GM13976 (cell line): ENCODE results near the gene CRTAC1.

Experiments
- DNase-seq: peaks from one replicate; pipeline ENCODE4 v3.0.0; 2012; ENCODE audit warnings: low spot score
- CTCF ChIP-seq: IDR thresholded peaks from 2 replicates; pipeline ENCODE4 v1.5.1; 2012; ENCODE audit warnings: borderline replicate concordance, mild to moderate bottlenecking; ENCODE audit not compliant: insufficient read depth; ENCODE audit errors: extremely low read depth, missing control alignments, control extremely low read depth
- in situ Hi-C: fragments of 300-500 bp; cut with MboI; formaldehyde crosslinking; loops from one replicate; pipeline ENCODE4 v1.12.0; 2022; ENCODE audit warnings: low sequenced_read_pairs, mixed read lengths, inconsistent platforms; ENCODE audit not compliant: unreplicated experiment

CRTAC1 gene

GRCh38 chr10:97931041-97931440 lies 99.4 kb downstream of the CRTAC1 start:
- no peak for TF ChIP-seq CTCF
- no peak for DNase-seq
- in situ Hi-C loops, result no loop called here

- in situ Hi-C loops, result no loop called here
- DNase-seq, result no peak
- TF ChIP-seq CTCF, result no peak
Observed at GRCh38 chr10:97928897-97929296, 101.5 kb downstream of the CRTAC1 start.

- DNase-seq, result no peak
- in situ Hi-C loops, result no loop called here
- TF ChIP-seq CTCF, result no peak
Observed at GRCh38 chr10:97927622-97928021, 102.8 kb downstream of the CRTAC1 start.

- in situ Hi-C loops, result no loop called here
- no peak for DNase-seq
- no peak for TF ChIP-seq CTCF
Observed at GRCh38 chr10:97926055-97926454, 104.4 kb downstream of the CRTAC1 start.

- no peak for TF ChIP-seq CTCF
- no peak for DNase-seq
- in situ Hi-C loops, result no loop called here
Observed at GRCh38 chr10:97925308-97925938, 105.0 kb downstream of the CRTAC1 start.

GRCh38 chr10:97924678-97925077 lies 105.7 kb downstream of the CRTAC1 start:
- in situ Hi-C loops, result no loop called here
- no peak for TF ChIP-seq CTCF

GRCh38 chr10:97923476-97923875 lies 106.9 kb downstream of the CRTAC1 start:
- in situ Hi-C loops, result no loop called here
- TF ChIP-seq CTCF, result no peak
- no peak for DNase-seq

More at GRCh38 chr10:97924678-97925077, 105.7 kb downstream of the CRTAC1 start:
- no peak for DNase-seq
